GM15510 (cell line): ENCODE results near the gene CFAP251.

Experiments
- POLR2A ChIP-seq: IDR thresholded peaks from 3 replicates; pipeline ENCODE4 v1.6.1; 2011; ENCODE audit warnings: borderline replicate concordance; ENCODE audit not compliant: insufficient read length; ENCODE audit errors: extremely low read depth

CFAP251 gene

DNA sequence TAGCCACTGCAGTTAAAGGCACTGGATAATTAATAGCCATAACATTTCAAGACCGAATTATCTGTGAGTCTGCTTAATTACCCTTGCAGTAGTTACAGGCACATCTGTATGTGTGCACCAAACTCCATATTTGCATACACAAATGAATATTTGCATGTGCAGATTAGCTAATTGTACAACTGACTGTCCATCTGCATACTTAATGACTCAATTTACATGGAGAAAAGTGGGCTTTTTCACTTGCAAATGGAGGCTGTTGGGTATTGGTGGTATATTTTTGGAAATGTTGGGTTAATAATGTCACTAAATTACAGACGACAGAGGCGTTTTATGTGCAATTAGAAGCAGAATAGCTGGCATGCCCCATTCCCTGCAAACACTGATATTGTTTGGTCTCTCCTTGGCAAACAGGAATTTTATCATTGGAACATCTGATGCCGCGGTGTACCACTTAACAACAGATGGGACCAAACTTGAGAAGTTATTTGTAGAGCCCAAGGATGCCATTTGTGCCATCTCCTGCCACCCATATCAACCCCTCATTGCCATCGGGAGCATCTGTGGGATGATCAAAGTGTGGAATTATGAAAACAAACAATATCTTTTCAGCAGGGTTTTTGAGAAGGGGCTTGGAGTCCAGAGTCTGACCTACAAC is 39.6 kb downstream of the CFAP251 start:
- TF ChIP-seq POLR2A: no peak

DNA sequence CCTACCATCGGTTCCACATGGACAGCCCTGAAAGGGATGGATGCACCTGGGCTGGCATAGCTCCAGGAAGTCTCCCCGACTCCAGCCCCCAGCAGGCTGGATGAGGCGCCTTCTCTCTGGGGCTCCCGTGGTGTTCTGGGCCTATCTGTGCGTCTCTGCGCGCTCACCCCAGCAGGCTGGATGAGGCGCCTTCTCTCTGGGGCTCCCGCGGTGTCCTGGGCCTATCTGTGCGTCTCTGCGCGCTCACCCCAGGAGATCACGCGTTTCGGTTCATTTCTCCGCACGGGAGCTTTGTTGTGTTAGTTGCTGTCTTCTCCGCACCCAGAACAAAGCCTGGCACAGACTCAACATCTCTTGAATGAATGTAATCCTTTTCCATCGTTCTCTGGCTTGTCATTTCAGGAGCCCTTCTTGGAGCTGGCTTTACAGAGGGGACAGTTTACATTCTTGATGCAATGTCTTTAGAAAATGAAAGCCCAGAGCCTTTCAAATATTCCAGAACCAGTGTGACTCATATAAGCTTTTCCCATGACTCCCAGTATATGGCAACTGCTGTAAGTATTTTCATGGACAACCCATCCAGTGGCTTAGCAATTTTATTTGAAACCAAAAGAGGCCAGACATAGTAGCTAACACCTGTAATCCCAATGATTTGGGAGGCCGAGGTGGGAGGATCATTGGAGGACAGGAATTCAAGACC is 40.3 kb downstream of the CFAP251 start:
- no peak for TF ChIP-seq POLR2A

DNA sequence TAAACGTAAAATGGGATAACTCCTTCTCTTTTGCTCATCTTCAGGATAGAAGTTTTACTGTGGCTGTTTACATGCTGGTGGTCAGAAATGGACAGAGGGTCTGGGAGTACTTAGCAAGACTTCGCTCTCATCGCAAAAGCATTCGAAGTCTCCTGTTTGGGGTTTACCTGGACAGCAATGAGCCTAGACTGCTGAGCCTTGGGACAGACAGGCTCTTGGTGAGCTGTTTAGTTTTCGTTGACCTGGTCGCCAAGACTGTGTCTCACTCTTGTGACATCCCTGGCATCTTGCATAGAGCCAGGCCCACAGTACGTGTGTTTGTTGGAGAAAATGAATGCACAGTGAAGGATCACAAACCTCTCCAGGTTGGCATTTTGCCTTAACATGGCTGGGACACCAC is 42.1 kb downstream of the CFAP251 start:
- TF ChIP-seq POLR2A: no peak

DNA sequence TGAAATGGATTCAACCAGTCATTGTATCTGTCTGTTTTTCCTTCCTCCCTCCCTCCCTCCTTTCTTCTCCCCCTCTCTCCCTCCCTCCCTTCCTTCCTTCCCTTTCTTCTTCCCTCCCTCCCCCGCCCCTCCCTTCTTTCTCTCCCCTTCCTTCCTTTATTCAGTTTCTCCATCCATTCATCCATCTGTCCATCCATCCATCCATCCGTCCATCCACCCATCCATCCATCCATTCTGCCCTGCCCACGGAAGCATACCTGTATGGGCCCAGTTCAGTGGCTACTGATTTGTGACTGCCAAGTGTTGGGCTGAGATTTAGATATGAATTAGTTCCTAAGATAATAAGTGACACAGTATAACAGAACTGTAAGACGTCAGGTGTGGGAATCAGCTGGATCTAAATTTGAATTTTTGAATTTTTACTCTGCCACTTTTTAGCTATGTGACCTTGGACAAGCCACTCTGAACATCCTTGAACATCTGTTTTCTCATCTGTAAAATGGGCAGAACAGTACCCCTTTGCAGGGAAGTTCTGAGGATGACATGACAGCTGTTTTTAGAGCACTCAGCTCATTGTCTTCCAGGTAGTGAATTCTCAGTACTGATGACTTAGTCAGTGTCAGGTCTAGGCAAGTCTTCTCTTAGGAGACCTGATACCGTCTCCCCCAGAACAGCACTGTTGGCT is 42.9 kb downstream of the CFAP251 start:
- no peak for TF ChIP-seq POLR2A

DNA sequence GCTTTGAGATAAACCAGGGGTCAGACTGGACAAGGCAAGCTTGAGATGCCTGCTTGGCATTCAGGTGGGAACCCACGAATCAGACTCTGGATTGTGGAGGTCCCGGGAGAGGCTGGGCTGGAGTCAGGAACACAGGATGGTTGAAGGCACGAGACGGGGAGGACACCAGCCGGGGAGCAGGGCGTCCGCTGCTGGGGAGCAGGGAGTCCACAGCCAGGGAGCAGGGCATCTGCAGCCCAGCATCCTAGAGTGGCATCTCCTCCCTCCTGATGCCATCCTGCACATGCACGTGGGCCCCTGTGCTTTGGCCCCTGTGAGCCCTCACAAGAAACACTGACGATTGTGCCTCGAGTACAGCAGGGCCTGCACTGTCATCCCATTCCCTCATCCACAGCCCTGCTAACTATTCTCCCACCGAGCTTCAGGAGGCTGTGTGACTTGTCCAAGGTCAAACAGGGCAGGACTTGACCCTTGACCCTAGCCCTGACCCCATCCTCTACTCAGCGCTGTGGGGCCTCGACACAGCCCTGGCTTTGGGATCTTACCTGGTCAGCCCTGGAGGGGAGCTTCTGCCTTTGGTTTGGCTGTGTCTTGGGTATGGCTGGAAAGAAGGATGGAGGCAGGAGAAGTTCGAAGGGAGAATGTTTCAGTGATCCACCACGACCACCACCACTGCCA is 45.1 kb downstream of the CFAP251 start:
- no peak for TF ChIP-seq POLR2A

DNA sequence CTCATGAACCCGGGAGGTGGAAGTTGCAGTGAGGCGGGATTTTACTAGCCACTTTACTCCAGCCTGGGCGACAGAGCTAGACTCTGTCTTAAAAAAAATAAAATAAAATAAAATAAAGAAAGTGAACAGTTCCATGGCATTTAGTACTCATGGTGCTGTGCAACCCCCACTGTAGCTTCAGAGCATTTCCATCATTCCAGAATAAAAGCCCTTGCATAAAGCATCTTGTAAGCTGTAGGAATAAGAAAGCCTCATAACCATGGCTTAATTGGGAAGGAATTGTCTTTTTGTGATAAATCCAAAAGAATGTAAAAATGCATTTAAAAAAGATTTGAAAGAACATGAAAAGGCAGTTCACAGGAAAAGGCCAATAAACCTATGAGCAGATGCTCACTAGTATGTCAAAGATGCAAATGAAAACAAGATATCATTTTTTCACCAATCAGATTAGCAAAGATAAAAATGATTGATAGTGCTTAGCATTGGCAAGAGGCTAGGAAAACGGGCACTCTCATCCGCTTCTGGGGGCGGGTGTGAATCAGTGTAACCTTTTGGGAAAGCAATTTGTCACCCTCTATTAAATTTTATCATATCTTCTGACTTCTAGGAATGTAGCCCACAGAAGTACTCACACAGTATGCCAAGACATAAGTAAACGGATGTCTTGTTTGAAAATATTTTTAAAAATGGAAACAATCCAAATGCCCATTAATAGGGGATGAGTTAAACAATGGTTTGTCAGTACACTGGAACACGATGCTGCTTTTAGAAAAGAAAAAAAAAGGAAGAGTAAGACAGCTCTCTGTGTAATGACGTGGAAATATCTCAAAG is 46.6 kb downstream of the CFAP251 start:
- no peak for TF ChIP-seq POLR2A

DNA sequence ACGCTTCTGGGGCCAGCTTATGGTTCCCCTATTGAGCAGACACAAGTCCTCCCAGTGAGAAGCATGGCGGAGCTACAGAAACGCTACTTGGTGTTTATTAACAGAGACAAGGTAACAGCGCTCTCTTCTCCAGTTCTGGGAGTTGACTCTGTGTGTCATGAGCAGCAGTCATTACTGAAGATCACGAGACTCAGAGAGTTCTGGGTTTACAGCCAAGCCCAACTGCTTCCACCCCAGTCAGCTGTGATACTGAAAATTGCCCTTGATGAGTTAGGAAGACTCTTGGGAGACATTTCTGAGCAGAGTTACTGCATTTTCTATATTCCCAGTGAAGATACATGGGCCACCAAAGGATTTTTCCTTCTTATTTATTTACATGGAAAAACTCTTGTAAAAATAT is 48.6 kb downstream of the CFAP251 start:
- TF ChIP-seq POLR2A: no peak

DNA sequence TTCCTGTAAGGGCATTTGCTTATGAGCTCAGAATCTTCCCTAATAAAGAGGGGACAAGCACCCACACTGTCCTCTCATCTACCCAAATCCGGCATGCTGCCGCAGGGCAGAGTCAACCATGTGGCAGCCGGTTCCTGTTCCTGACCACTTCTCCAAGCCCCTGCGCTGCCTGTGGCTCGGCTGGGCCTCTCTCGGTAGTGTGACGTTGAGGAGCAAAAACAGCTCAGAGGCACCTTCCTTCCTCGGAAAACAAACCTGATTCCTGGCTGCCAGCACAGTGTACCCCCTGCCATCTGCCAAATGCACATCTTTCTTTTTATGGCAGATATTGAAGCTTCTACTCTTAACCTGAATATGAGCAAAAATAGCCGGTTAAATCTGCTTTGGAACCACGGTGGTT is 50.5 kb downstream of the CFAP251 start:
- TF ChIP-seq POLR2A: no peak

DNA sequence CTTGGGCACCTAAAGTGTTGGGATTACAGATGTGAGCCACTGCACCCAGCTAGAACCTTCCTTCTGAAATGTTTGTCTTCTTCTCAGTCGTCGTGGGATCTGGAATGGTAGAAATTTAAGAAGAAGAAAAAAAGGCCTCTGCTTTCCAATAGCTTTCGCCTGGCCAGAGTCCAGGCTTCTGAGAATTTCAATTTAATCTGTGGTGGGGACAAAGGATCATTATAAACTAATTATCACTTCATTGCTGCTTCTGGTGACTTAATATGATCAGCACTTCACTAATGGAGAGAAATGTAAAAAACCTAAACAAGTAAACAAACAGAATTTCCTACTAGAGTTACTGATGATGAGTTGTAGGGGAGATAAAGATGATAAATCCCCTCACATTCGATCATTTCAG is 51.3 kb downstream of the CFAP251 start:
- no peak for TF ChIP-seq POLR2A

DNA sequence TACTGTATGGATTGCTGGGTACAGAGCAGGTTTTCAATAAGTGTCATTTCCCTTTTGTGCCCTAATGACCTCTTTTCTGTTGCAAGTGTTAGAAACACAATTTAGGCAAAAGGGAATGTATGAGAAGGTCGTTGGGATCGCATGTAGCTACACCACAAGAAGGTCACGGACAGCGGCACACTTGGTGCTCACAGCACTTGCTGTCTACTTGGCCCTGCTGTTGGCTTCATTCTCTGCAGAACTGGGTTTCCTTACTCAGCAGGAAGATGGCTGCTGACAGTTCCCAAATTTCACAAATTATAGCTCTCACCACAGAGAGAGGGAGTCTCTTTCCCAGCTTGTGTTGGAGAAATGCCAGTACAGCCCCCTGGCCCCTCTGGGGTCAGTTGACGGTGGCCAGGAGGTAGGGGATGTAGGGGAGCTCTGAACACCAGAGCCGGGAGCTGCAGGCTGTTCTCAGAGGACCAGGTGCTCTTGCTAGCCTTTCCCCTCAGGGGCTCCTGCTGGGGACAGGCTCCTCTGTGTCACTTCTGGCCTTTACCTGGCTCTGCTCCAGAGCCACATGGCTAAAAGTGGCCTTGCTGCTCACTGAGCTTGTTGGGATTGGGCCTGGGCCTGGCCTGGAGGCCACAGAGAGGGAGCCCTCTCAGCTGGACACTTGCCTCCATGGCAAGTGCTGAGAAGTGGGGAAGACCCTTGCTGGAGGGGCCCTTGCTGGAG is 52.3 kb downstream of the CFAP251 start:
- no peak for TF ChIP-seq POLR2A

DNA sequence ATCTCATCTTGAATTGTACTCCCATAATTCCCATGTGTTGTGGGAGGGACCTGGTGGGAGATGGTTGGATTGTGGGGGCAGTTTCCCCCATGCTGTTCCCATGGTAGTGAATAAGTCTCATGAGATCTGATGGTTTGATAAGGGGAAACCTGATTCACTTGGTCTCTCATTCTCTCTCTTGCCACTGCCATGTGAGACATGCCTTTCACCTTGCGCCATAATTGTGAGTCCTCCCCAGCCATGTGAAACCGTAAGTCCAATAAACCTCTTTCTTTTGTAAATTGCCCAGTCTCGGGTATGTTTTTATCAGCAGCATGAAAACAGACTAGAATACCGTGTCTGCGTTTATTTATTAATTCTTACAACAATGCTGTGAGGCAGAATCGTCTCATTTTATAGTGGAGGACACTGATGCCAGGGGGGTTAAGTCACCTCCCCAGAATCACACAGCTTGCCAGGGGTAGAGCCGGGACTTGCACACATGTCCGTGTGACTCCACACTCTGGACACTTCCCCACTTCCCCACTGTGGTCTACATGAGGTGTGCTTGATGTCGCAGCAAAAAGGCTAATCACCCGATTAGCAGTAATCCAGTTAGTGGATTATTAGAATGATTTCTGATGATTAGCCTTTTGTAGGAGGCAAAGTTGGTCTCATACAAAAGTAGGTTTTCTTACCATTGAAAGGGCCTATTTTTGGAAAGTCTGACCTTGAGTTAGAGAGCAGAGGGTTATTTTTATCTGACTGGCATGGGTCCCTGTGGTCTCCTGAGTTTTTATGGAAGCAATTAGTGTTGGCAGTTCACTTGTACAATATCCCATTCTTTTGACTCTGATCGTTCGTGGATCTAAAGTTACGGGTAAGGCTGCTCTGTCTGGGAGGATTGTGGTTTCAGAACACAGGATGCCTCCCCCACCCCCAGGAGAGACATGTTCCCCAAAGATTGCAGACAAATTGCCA is 55.9 kb downstream of the CFAP251 start:
- TF ChIP-seq POLR2A: no peak

DNA sequence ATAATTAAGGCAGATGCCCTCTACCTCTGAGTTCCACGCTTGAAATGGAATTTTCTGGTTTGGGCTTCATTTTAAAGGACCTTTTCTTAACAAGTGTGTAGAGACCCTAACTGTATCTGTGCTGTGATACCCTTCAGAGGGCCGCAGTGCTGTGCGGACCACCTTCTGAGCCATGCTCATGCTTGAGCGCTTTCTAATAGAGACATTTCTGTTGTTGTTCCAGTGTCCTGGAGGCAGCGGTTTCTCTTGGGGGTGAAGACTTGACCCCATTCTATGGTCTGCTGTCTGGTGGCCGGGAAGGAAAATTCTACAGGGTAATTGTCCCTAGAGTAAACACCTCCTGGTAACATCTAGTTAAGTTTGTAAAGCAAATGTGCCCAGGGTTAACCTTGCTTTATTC is 56.6 kb downstream of the CFAP251 start:
- TF ChIP-seq POLR2A: no peak

DNA sequence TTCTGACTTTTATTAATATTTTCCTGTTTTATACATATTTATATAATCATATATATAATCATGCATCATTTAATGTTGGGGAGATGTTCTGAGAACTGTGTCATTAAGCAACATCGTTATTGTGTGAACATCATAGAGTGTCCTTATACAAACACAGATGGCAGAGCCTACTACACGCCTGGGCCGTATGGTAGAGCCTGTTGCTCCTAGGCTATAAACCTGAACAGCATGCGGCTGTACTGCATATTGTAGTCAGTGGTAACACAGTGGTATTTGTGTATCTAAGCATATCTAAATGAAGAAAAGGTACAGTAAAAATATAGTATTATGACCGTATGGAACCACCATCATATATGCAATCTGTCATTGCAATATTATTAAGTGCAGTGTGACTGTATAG is 58.6 kb downstream of the CFAP251 start:
- TF ChIP-seq POLR2A: no peak

DNA sequence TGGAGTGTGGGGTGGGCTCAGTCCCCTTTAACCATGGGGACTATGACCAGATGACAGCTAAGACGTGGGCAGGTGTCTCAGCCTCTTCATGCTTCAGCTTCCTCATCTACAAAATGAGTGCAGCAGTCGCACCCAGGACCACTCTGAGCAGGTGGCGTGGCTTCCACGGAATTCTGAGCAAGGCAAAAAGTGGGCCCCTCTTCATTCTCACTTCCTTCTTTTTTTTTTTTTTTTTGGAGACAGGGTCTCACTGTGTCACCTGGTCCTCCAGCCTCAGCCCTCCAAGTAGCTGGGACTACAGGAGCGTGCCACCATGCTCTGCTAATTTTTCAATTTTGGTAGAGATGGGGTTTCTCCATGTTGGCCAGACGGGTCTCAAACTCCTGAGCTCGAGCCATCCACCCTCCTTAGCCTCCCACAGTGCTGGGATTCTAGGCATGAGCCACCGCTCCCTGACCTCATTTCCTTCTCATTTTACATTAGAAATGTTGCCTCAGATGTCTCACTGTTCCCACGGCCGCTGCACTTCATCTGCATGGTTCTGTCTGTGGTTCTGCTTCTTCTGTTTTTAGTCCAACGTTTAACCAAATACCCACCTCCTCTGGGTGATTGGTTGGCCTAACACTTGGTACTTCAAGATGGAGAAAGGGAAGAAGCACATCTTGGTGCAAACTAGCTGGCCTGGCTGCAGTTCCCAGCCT is 61.9 kb downstream of the CFAP251 start:
- no peak for TF ChIP-seq POLR2A
